ENCODE data around the gene ZKSCAN1. TPM values are rescaled to one million over a fixed set of nuclear protein-coding genes. Genes with fewer than 3 reads are reported as not detected.

Gene ZKSCAN1
- total RNA-seq, 1 experiment from 2014 or later, result 29.8 TPM

- peak overlapping the region in 1 of 3 experiments; percentile 84; a peak in 2 of 7 replicates for H3K27ac Mint-ChIP-seq
- Histone ChIP-seq H3K56ac (ENCODE audit: insufficient read length, low read depth, low read length) (no peak overlapping the region), H3K79me1 (ENCODE audit: insufficient read depth, low read depth, low read length, poor library complexity, severe bottlenecking) (no peaks in the 10 kb centered on the region)
Measured at GRCh38 chr7:100044718-100045117, 29.3 kb downstream of the ZKSCAN1 start.

More at GRCh38 chr7:100044718-100045117, 29.3 kb downstream of the ZKSCAN1 start:
- H3K4ac ChIP-seq (ENCODE audit: low read depth, low read length), result no peak overlapping the region
- H4K20me1 ChIP-seq (ENCODE audit: control insufficient read depth, insufficient read depth, insufficient read length), result no peaks in the 10 kb centered on the region
- H3K4me3 Mint-ChIP-seq, result no peak overlapping the region; a peak in 1 of 5 replicates
- no peak overlapping the region for H3K4me2 ChIP-seq (ENCODE audit: insufficient read depth, insufficient read length, low read length)
- H3K27me3 Mint-ChIP-seq (ENCODE audit: low read depth), result no peaks in the 10 kb centered on the region; the same call in none of the 2 replicates
- no CpG with 5 or more reads among the region's 6 CpGs for WGBS (ENCODE audit: extremely low coverage, insufficient read length, low lambda C conversion rate)
- H3K14ac ChIP-seq (ENCODE audit: insufficient read depth, low read length), result no peak overlapping the region
- H3K9me3 Mint-ChIP-seq, result peaks cover 10 to 12% of the 10 kb centered on the region in 2 experiments; a peak in 3 of 5 replicates
- TF ChIP-seq CTCF (conservative IDR thresholded peaks at IDR 0.05), result no peak; the same call in 2 of the 3 replicates
- peaks cover 15 to 16% of the 10 kb centered on the region in 2 experiments for H3K4me1 Mint-ChIP-seq
- H3K9ac ChIP-seq (ENCODE audit: extremely low read depth, insufficient read length, low read length), result no peak overlapping the region
- H4K8ac ChIP-seq (replicated peaks; ENCODE audit: insufficient read length, low read depth, low read length), result no peak overlapping the region
- H3K79me2 ChIP-seq (ENCODE audit: insufficient read depth, low read length), result no peaks in the 10 kb centered on the region
- H2BK20ac ChIP-seq (ENCODE audit: low read depth, low read length, poor library complexity, severe bottlenecking), result no peak overlapping the region
- peaks cover 6 to 13% (median 10%) of the 10 kb centered on the region in 3 experiments; a peak in 6 of 7 replicates for H3K36me3 Mint-ChIP-seq (ENCODE audit: insufficient read depth in 1 of 3, low read depth in 3 of 3)
- no peak overlapping the region for H2BK5ac ChIP-seq (ENCODE audit: insufficient read length, low read length)
- H3K18ac ChIP-seq (ENCODE audit: insufficient read length, low read depth, low read length), result no peak overlapping the region
- no peak overlapping the region for H4K91ac ChIP-seq (ENCODE audit: insufficient read length, low read depth, low read length)
- H3T11ph ChIP-seq (ENCODE audit: low read length), result no peak overlapping the region
- no peak overlapping the region for H4K5ac ChIP-seq (ENCODE audit: insufficient read length, low read depth, low read length)
- H3K23ac ChIP-seq (ENCODE audit: insufficient read length, low read depth, low read length), result no peak overlapping the region
- no peak for DNase-seq
- H2AFZ ChIP-seq (ENCODE audit: low read length), result no peak overlapping the region
- no peak overlapping the region for H2AK5ac ChIP-seq (ENCODE audit: insufficient read length, low read length)
- H3K27me3 ChIP-seq (ENCODE audit: insufficient read depth, low read length), result no peaks in the 10 kb centered on the region
- no peaks in the 10 kb centered on the region for H3K4me1 ChIP-seq (ENCODE audit: insufficient read depth, low read length)
- no peak overlapping the region for H3K27ac ChIP-seq (ENCODE audit: insufficient read length, low read depth, low read length)
- peaks cover 4% of the 10 kb centered on the region for H3K9me3 ChIP-seq (ENCODE audit: control insufficient read depth, low read depth, low read length)
- peaks cover 2% of the 10 kb centered on the region for H3K23me2 ChIP-seq (ENCODE audit: insufficient read length, low read depth, low read length, poor library complexity, severe bottlenecking)
- H2BK120ac ChIP-seq (ENCODE audit: low read depth, low read length, poor library complexity, severe bottlenecking), result no peak overlapping the region
- H2BK15ac ChIP-seq (ENCODE audit: low read depth, low read length), result no peak overlapping the region
- no peak overlapping the region for H2BK12ac ChIP-seq (ENCODE audit: insufficient read length, low read depth, low read length)

All from H9 (cell line).